IMR-90 (cell line): ENCODE data around the gene ARHGAP10.

Experiments used
- BHLHE40 ChIP-seq: fragments of 150-350 bp; IDR thresholded peaks from 2 replicates; pipeline ENCODE4 v1.6.1; 2016; ENCODE audit warnings: mild to moderate bottlenecking, low read depth, low read length
- CHD1 ChIP-seq: IDR thresholded peaks from 2 replicates; pipeline ENCODE4 v1.6.1; 2012; ENCODE audit warnings: low read depth, low read length, improper control_type of control experiment
- CTCF ChIP-seq: conservative IDR thresholded peaks from 2 replicates; pipeline ENCODE4 v1.5.1; 2012; ENCODE audit warnings: mild to moderate bottlenecking, low read depth, low read length, improper control_type of control experiment
- FOS ChIP-seq: fragments of 150-350 bp; IDR thresholded peaks from 2 replicates; pipeline ENCODE4 v1.6.1; 2016; ENCODE audit warnings: low read depth, low read length
- MAFK ChIP-seq: IDR thresholded peaks from 2 replicates; pipeline ENCODE4 v1.6.1; 2012; ENCODE audit warnings: low read depth, low read length, improper control_type of control experiment
- MAZ ChIP-seq: IDR thresholded peaks from 2 replicates; pipeline ENCODE4 v1.6.1; 2012; ENCODE audit warnings: low read depth, mild to moderate bottlenecking, low read length, improper control_type of control experiment, moderate library complexity, borderline replicate concordance
- POLR2A ChIP-seq: IDR thresholded peaks from 2 replicates; pipeline ENCODE4 v1.6.1; 2012; ENCODE audit warnings: mild to moderate bottlenecking, low read depth, low read length
- RAD21 ChIP-seq: IDR thresholded peaks from 2 replicates; pipeline ENCODE4 v1.6.1; 2012; ENCODE audit warnings: low read length, improper control_type of control experiment
- RCOR1 ChIP-seq: IDR thresholded peaks from 2 replicates; pipeline ENCODE4 v1.6.1; 2012; ENCODE audit warnings: mild to moderate bottlenecking, low read length, improper control_type of control experiment; ENCODE audit not compliant: insufficient replicate concordance
- RFX5 ChIP-seq: IDR thresholded peaks from 2 replicates; pipeline ENCODE4 v1.8.0; 2012; ENCODE audit warnings: low read depth, mild to moderate bottlenecking, low read length, moderate library complexity
- SMC3 ChIP-seq: fragments of 150-350 bp; IDR thresholded peaks from 2 replicates; pipeline ENCODE4 v1.6.1; 2016; ENCODE audit warnings: low read depth, mild to moderate bottlenecking, antibody characterized with exemption, low read length, moderate library complexity
- TF ChIP-seq, protein P1 (sequence below): fragments of 150-350 bp; IDR thresholded peaks from 2 replicates; pipeline ENCODE4 v1.6.1; 2017; ENCODE audit warnings: mild to moderate bottlenecking, antibody characterized with exemption, low read length, low read depth
- TF ChIP-seq, protein P2 (sequence below): fragments of 150-350 bp; IDR thresholded peaks from 2 replicates; pipeline ENCODE4 v1.6.1; 2016; ENCODE audit warnings: low read depth, mild to moderate bottlenecking, low read length, moderate library complexity, borderline replicate concordance

GRCh38 chr4:147801820-147802219 lies 69.9 kb downstream of the ARHGAP10 start:
- TF ChIP-seq POLR2A (no peak), MAFK (no peak), CTCF (no peak), RFX5 (no peak), BHLHE40 (no peak), RAD21 (no peak), MAZ (no peak), CHD1 (no peak), RCOR1 (no peak), SMC3 (no peak), FOS (no peak)
- TF ChIP-seq, protein P1, sequence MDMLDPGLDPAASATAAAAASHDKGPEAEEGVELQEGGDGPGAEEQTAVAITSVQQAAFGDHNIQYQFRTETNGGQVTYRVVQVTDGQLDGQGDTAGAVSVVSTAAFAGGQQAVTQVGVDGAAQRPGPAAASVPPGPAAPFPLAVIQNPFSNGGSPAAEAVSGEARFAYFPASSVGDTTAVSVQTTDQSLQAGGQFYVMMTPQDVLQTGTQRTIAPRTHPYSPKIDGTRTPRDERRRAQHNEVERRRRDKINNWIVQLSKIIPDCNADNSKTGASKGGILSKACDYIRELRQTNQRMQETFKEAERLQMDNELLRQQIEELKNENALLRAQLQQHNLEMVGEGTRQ = no peak
- TF ChIP-seq, protein P2, sequence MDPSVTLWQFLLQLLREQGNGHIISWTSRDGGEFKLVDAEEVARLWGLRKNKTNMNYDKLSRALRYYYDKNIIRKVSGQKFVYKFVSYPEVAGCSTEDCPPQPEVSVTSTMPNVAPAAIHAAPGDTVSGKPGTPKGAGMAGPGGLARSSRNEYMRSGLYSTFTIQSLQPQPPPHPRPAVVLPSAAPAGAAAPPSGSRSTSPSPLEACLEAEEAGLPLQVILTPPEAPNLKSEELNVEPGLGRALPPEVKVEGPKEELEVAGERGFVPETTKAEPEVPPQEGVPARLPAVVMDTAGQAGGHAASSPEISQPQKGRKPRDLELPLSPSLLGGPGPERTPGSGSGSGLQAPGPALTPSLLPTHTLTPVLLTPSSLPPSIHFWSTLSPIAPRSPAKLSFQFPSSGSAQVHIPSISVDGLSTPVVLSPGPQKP = no peak
